K562 treated with DMSO at 1 percent for 24 hours (cell line): Measurements from ENCODE around the gene SLC22A25. TPM values are rescaled to one million over a fixed set of nuclear protein-coding genes. Genes with fewer than 3 reads are reported as not detected.

Experiments used
- total RNA-seq: library from RNA; unstranded; fragments of 300-600 nt; gene quantifications from 2 replicates; pipeline ENCODE4 v1.2.3, GENCODE V29; 2022; ENCODE audit warnings: low read depth; ENCODE audit not compliant: insufficient read depth

Gene SLC22A25
- not detected in 2 replicates for total RNA-seq

GRCh38 chr11:63243533-63243932 is at the start of gene SLC22A25:
Gene SLC22A25 (minus strand): TSS chr11:63243599. CDS start chr11:63229652, 13,947 bp downstream.

Other genes with a start within 250 kb of the SLC22A25 start
- not detected in 2 replicates for gene SLC22A8, start 227.8 kb downstream of the SLC22A25 start, total RNA-seq
- gene SLC22A24, start 99.4 kb downstream of the SLC22A25 start, total RNA-seq: not detected in 2 replicates
- not detected in 2 replicates for gene SLC22A9, start 126.2 kb upstream of the SLC22A25 start, total RNA-seq
- not detected in 2 replicates for gene PLAAT5, start 247.6 kb upstream of the SLC22A25 start, total RNA-seq